ENCODE data around the gene ENTPD3. TPM values are rescaled to one million over a fixed set of nuclear protein-coding genes. Genes with fewer than 3 reads are reported as not detected.

The ENTPD3 gene
- total and polyA plus RNA-seq, 4 donors, result 0.10 to 2.2 (median 1.1) TPM

DNA sequence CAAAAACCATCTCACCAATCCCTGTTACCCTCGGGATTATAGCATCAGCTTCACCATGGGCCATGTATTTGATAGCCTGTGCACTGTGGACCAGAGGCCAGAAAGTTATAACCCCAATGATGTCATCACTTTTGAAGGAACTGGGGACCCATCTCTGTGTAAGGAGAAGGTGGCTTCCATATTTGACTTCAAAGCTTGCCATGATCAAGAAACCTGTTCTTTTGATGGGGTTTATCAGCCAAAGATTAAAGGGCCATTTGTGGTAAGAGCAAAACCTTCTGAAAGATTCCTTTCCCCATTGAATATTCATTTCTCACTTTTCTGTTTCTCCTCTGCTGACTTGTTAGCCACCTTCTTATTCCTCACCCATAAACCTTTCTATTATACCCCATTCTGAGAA is 35.9 kb downstream of the ENTPD3 start:
- Histone ChIP-seq H3K4me1 (ENCODE audit: control insufficient read depth in 1 of 2, insufficient read depth in 2 of 2, low read length in 2 of 2) (no peaks in the 10 kb centered on the region), H3K4me3 (ENCODE audit: low read length in 2 of 2) (no peak overlapping the region), H3K36me3 (ENCODE audit: control insufficient read depth in 1 of 2, insufficient read depth in 2 of 2, low read length in 1 of 2) (no peaks in the 10 kb centered on the region), H3K9me3 (ENCODE audit: control insufficient read depth, low read length) (no peaks in the 10 kb centered on the region), H3K27ac (ENCODE audit: low read depth in 1 of 2, low read length in 2 of 2) (no peak overlapping the region), H3K27me3 (ENCODE audit: control insufficient read depth in 1 of 2, insufficient read depth in 2 of 2, low read length in 1 of 2) (no peaks in the 10 kb centered on the region)
- 71 to 86% methylated on average over 1 of the region's 1 CpG for WGBS, 2 donors
- ATAC-seq (ENCODE audit: low FRiP score) (no peak), DNase-seq (no peak)
- intact Hi-C loops (cut with DNase I), result no loop called here

DNA sequence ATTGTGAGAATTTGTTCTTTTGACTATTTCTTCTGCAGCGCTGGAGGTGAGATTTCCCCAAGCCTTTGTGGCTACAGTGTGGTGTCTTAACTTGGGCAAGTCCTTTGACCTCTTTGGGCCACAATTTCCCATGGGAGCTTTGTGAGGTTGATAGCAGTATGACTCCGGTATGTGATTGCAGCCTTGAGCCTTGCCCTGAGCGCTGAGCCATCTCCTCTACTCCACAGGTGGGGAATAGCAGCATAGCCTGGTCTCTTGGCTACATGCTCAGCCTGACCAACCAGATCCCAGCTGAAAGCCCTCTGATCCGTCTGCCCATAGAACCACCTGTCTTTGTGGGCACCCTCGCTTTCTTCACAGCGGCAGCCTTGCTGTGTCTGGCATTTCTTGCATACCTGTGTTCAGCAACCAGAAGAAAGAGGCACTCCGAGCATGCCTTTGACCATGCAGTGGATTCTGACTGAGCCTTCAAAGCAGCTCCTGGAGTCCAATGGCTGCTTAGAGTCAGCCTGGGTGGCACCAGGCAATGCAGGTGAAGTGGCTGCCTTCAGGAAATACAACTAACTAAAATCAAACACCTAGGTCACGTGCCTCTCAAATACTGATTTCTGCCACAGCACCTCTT is 40.2 kb downstream of the ENTPD3 start:
- 85 to 89% methylated on average over 8 of the region's 8 CpGs for WGBS, 2 donors

DNA sequence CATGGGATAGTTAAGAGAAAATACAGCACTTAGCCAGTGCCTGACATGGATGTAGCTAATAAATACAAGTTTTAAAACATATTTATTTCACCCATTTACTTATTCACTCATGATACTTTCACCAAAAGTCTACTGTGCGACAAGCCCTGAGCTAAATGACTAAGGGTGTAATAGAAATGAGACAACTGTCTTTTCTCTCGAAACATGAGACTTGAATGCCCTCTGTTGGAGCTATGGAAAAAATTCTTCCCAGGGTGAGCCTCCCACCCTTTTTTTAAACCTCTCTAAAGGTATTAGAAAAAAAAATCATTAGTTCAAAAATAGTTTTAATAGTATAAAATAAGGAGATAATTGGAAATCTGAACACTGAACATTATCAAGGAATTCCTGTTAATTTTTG is 45.8 kb downstream of the ENTPD3 start:
- H3K4me3 ChIP-seq (ENCODE audit: low read length in 2 of 2), result no peak overlapping the region
- no peak for ATAC-seq (ENCODE audit: low FRiP score)

More for the DNA sequence above, 40.2 kb downstream of the ENTPD3 start:
- no peak for ATAC-seq (ENCODE audit: low FRiP score)
- intact Hi-C loops (cut with DNase I), result no loop called here
- no peaks in the 10 kb centered on the region for H3K9me3 ChIP-seq (ENCODE audit: control insufficient read depth, low read length)
- no peak for DNase-seq
- no peaks in the 10 kb centered on the region for H3K4me1 ChIP-seq (ENCODE audit: control insufficient read depth in 1 of 2, insufficient read depth in 2 of 2, low read length in 2 of 2)
- no peak overlapping the region for H3K4me3 ChIP-seq (ENCODE audit: low read length in 2 of 2)
- no peak overlapping the region for H3K27ac ChIP-seq (ENCODE audit: low read depth in 1 of 2, low read length in 2 of 2)
- H3K27me3 ChIP-seq (ENCODE audit: control insufficient read depth in 1 of 2, insufficient read depth in 2 of 2, low read length in 1 of 2), result no peaks in the 10 kb centered on the region
- H3K36me3 ChIP-seq (ENCODE audit: control insufficient read depth in 1 of 2, insufficient read depth in 2 of 2, low read length in 1 of 2), result no peaks in the 10 kb centered on the region

DNA sequence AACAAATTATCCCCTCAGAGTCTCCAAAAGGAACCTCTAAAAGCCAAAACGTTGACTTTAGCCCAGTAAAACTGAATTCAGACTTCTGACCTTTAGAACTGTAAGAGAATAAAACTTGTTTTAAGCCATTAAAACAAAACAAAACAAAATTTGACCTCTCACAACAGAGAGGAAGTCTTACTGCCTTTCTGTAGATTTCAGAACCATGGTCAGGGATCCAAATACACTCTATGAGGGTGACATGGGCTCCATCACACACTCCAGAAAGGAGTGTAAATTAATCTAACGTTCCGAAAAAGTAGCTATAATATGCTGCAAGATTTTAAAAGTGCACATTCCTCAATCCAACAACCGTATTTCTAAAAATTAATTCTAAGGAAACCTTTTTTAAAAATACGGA is 50.9 kb downstream of the ENTPD3 start:
- intact Hi-C loops (cut with DNase I), result no loop called here
- Histone ChIP-seq H3K27me3 (ENCODE audit: control insufficient read depth in 1 of 2, insufficient read depth in 2 of 2, low read length in 1 of 2) (no peaks in the 10 kb centered on the region), H3K27ac (ENCODE audit: low read depth in 1 of 2, low read length in 2 of 2) (no peak overlapping the region), H3K4me3 (ENCODE audit: low read length in 2 of 2) (no peak overlapping the region), H3K4me1 (ENCODE audit: control insufficient read depth in 1 of 2, insufficient read depth in 2 of 2, low read length in 2 of 2) (no peaks in the 10 kb centered on the region), H3K9me3 (ENCODE audit: control insufficient read depth, low read length) (no peaks in the 10 kb centered on the region), H3K36me3 (ENCODE audit: control insufficient read depth in 1 of 2, insufficient read depth in 2 of 2, low read length in 1 of 2) (no peaks in the 10 kb centered on the region)
- no peak for ATAC-seq (ENCODE audit: low FRiP score)
- 62 to 65% methylated on average over 5 of the region's 5 CpGs for WGBS, 2 donors
- DNase-seq, result no peak

More for the DNA sequence above, 45.8 kb downstream of the ENTPD3 start:
- Histone ChIP-seq H3K9me3 (ENCODE audit: control insufficient read depth, low read length) (no peaks in the 10 kb centered on the region), H3K27me3 (ENCODE audit: control insufficient read depth in 1 of 2, insufficient read depth in 2 of 2, low read length in 1 of 2) (no peaks in the 10 kb centered on the region), H3K36me3 (ENCODE audit: control insufficient read depth in 1 of 2, insufficient read depth in 2 of 2, low read length in 1 of 2) (no peaks in the 10 kb centered on the region), H3K4me1 (ENCODE audit: control insufficient read depth in 1 of 2, insufficient read depth in 2 of 2, low read length in 2 of 2) (no peaks in the 10 kb centered on the region), H3K27ac (ENCODE audit: low read depth in 1 of 2, low read length in 2 of 2) (no peak overlapping the region)
- no peak for DNase-seq
- intact Hi-C loops (cut with DNase I), result no loop called here
- 88 to 89% methylated on average over 2 of the region's 2 CpGs for WGBS, 2 donors

DNA sequence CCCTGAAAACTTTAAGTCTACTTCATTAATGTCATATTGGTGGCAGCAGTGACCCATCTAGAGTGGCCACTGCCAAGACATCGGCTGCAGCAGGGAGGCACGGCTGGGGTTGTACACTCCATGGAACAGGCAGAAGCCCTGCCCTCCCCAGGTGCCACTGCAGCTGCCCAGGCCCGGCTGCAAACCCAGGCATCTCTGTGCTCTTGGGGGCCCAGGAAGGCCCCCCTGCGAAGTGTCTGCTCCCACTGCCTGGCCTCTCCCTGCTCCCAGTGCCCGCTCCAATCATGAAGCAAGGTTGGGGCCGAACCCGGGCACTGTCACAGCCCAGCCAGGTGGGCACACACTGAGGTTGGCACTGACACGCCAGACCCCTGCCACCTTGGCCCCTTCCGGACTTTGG is 58.1 kb downstream of the ENTPD3 start:
- 89% methylated on average over 9 of the region's 9 CpGs for WGBS, 2 donors
- DNase-seq, result no peak
- Histone ChIP-seq H3K36me3 (ENCODE audit: control insufficient read depth in 1 of 2, insufficient read depth in 2 of 2, low read length in 1 of 2) (peaks cover 0 to 5% of the 10 kb centered on the region in 2 donors), H3K27ac (ENCODE audit: low read depth in 1 of 2, low read length in 2 of 2) (no peak overlapping the region), H3K9me3 (ENCODE audit: control insufficient read depth, low read length) (no peaks in the 10 kb centered on the region), H3K27me3 (ENCODE audit: control insufficient read depth in 1 of 2, insufficient read depth in 2 of 2, low read length in 1 of 2) (no peaks in the 10 kb centered on the region), H3K4me1 (ENCODE audit: control insufficient read depth in 1 of 2, insufficient read depth in 2 of 2, low read length in 2 of 2) (peaks cover 0 to 1% of the 10 kb centered on the region in 2 donors), H3K4me3 (ENCODE audit: low read length in 2 of 2) (no peak overlapping the region)
- intact Hi-C loops (cut with DNase I), result no loop called here
- ATAC-seq (ENCODE audit: low FRiP score), result no peak

DNA sequence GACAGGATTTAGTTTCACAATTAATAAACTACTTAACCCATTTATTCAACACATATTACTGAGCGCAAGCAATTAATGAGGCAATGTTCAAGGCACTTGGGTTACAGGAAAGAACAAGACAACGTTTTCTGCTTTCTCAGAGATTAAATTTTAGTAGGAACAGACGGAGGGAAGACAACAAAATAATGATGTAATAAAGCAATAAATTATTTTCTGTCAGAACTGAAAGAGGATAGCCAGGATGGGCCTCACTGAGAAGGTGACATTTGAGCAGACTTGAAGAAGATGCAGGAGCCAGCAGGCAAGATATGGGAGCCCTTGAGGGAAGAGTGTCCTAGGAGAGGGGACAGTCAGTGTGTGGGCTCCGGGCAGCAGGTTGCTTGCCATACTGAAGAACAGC is 58.9 kb downstream of the ENTPD3 start:
- Histone ChIP-seq H3K27ac (ENCODE audit: low read depth in 1 of 2, low read length in 2 of 2) (no peak overlapping the region), H3K27me3 (ENCODE audit: control insufficient read depth in 1 of 2, insufficient read depth in 2 of 2, low read length in 1 of 2) (no peaks in the 10 kb centered on the region), H3K4me3 (ENCODE audit: low read length in 2 of 2) (no peak overlapping the region), H3K36me3 (ENCODE audit: control insufficient read depth in 1 of 2, insufficient read depth in 2 of 2, low read length in 1 of 2) (peaks cover 0 to 5% of the 10 kb centered on the region in 2 donors), H3K4me1 (ENCODE audit: control insufficient read depth in 1 of 2, insufficient read depth in 2 of 2, low read length in 2 of 2) (peaks cover 0 to 1% of the 10 kb centered on the region in 2 donors), H3K9me3 (ENCODE audit: control insufficient read depth, low read length) (no peaks in the 10 kb centered on the region)
- no peak for DNase-seq
- no peak for ATAC-seq (ENCODE audit: low FRiP score)
- intact Hi-C loops (cut with DNase I), result no loop called here
- WGBS, 2 donors, result 78 to 81% methylated on average over 4 of the region's 4 CpGs

DNA sequence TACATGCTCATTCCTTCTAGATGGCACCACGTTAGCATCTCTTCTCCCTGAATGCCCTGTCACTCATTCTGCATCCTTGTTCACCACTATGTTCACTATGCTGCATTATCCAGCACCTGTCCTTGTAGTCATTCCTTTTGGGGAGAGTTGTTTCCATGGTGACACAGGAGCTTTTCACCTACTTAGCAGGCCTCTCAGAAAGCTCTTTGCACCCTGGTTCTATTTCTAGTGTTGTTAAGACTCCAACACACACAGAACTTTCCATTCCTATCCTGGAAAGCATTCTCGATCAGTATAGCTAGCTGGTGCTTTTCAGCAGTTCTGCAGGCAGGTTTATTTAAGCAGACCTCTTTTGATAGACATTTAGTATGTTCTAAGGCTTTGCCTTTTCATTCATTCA is 63.5 kb downstream of the ENTPD3 start:
- no peak overlapping the region for H3K4me3 ChIP-seq (ENCODE audit: low read length in 2 of 2)
- ATAC-seq (ENCODE audit: low FRiP score) (no peak), DNase-seq (no peak)
- H3K27ac ChIP-seq (ENCODE audit: low read depth in 1 of 2, low read length in 2 of 2), result no peak overlapping the region
- 59 to 61% methylated on average over 2 of the region's 2 CpGs for WGBS, 2 donors
- H3K9me3 ChIP-seq (ENCODE audit: control insufficient read depth, low read length), result no peaks in the 10 kb centered on the region
- intact Hi-C loops (cut with DNase I), result loop anchor here (5.0 to 10.0 kb wide), 3 partner anchors 57 to 138 kb away; partner anchors contain the start of gene ZNF620 (in 1 of the 2)
- no peaks in the 10 kb centered on the region for H3K27me3 ChIP-seq (ENCODE audit: control insufficient read depth in 1 of 2, insufficient read depth in 2 of 2, low read length in 1 of 2)
- H3K36me3 ChIP-seq (ENCODE audit: control insufficient read depth in 1 of 2, insufficient read depth in 2 of 2, low read length in 1 of 2), result peaks cover 0 to 5% of the 10 kb centered on the region in 2 donors
- peaks cover 0 to 1% of the 10 kb centered on the region in 2 donors for H3K4me1 ChIP-seq (ENCODE audit: control insufficient read depth in 1 of 2, insufficient read depth in 2 of 2, low read length in 2 of 2)

DNA sequence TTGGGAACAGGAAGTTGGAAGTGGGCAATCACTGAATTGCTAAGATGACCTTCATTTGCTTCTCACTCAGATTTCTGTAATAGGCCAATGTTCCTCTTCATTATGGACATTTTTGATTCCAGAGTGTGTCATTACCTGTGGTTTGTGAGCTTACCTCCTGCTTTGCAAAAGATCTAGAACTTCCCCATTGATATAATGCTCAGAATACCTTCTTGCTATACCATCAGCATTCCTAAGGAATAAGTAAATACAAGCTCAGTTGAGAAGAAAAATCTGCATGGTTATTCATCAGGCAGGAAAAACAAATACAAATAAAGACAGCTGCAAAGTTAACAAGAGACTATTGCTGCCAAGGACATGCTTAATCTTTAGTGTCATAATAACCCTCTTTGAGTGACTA is 64.6 kb downstream of the ENTPD3 start:
- no peak for DNase-seq
- H3K4me3 ChIP-seq (ENCODE audit: low read length in 2 of 2), result no peak overlapping the region
- peaks cover 0 to under 1% of the 10 kb centered on the region in 2 donors for H3K36me3 ChIP-seq (ENCODE audit: control insufficient read depth in 1 of 2, insufficient read depth in 2 of 2, low read length in 1 of 2)
- H3K9me3 ChIP-seq (ENCODE audit: control insufficient read depth, low read length), result no peaks in the 10 kb centered on the region
- H3K4me1 ChIP-seq (ENCODE audit: control insufficient read depth in 1 of 2, insufficient read depth in 2 of 2, low read length in 2 of 2), result peaks cover 0 to 1% of the 10 kb centered on the region in 2 donors
- intact Hi-C loops (cut with DNase I), result loop anchor here (5.0 to 10.0 kb wide), 3 partner anchors 56 to 139 kb away; partner anchors contain the start of gene ZNF620 (in 1 of the 2)
- no peaks in the 10 kb centered on the region for H3K27me3 ChIP-seq (ENCODE audit: control insufficient read depth in 1 of 2, insufficient read depth in 2 of 2, low read length in 1 of 2)
- no peak for ATAC-seq (ENCODE audit: low FRiP score)
- H3K27ac ChIP-seq (ENCODE audit: low read depth in 1 of 2, low read length in 2 of 2), result no peak overlapping the region

DNA sequence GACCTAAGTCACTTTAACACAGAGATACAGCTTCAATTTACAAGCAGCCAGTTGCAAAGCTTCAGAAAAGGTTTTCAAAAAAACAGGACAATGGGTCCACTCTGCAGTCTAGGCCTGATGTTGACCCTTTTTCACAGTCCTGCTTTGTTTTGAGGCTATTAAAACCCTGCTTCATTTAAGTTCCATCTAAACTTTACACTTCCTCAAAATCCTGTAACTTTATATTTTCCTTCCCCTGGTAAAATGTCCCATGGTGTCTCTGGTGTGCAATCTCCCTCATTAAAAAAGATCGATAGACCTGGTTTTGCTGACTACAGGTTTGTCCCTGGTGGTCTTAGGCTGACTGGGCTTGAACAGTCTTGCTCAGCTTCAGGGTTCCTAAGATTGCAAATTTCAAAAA is 65.1 kb downstream of the ENTPD3 start:
- Histone ChIP-seq H3K27me3 (ENCODE audit: control insufficient read depth in 1 of 2, insufficient read depth in 2 of 2, low read length in 1 of 2) (no peaks in the 10 kb centered on the region), H3K27ac (ENCODE audit: low read depth in 1 of 2, low read length in 2 of 2) (no peak overlapping the region), H3K4me1 (ENCODE audit: control insufficient read depth in 1 of 2, insufficient read depth in 2 of 2, low read length in 2 of 2) (peaks cover 0 to 1% of the 10 kb centered on the region in 2 donors), H3K36me3 (ENCODE audit: control insufficient read depth in 1 of 2, insufficient read depth in 2 of 2, low read length in 1 of 2) (no peaks in the 10 kb centered on the region), H3K4me3 (ENCODE audit: low read length in 2 of 2) (peak overlapping the region in 1 of 2 donors; percentile 37), H3K9me3 (ENCODE audit: control insufficient read depth, low read length) (no peaks in the 10 kb centered on the region)
- no peak for ATAC-seq (ENCODE audit: low FRiP score)
- intact Hi-C loops (cut with DNase I), result loop anchor here (5.0 to 10.0 kb wide), 3 partner anchors 55 to 140 kb away; partner anchors contain the start of gene ZNF620 (in 1 of the 2)
- no peak for DNase-seq
- WGBS, 2 donors, result 93 to 94% methylated on average over 1 of the region's 1 CpG

Data from aorta (tissue), 5 donors.